ENCODE data around the gene DOK3. TPM values are rescaled to one million over a fixed set of nuclear protein-coding genes. Genes with fewer than 3 reads are reported as not detected.

Gene DOK3
- total and polyA plus RNA-seq, 4 donors = 3.4 to 15.8 (median 8.9) TPM

DNA sequence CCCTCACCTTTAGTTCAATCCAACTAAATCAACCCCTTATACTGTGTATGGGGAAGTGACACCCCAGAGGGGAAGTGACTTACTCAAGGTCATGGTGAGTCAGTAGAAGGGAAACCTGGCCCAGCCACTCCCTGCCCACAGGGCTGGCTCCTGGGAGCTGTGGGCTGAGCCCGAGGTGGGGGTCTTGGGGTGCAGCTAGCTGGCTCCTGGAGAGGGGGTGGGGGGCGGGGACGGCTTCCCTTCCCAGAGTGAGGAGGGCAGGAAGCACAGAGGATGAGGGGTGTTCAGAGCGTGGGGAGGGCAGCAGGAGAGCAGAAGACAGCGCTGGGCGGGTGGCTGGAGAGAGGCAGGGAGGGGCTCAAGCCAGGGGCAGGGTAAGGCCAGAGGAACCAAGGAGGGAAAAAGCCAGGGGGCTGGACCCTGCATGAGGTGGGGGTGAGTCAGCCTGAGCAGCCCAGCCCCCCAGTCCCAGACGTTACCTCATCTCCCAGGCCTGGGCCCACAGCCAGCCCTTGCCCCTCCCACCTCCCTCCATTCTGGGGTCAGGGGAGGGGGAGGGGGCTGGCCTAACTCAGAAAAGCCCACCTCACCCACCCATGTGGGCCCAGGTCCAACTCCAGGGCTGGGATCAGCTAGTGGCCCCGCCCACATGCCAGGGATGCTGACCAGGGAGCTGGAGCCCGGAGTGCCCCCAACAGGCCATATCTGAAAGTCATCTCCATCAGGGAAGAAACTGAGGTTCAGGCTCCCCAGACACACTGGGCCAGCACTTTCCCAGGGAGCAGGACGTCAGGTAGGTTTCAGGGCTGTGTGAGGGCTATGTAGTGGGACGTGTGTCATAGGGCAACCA, 15.1 kb downstream of the DOK3 start:
- 50% methylated on average over 9 of the region's 11 CpGs for WGBS (ENCODE audit: insufficient coverage)
- H3K27me3 ChIP-seq (ENCODE audit: control insufficient read depth, insufficient read depth, low read length) = peaks cover 7% of the 10 kb centered on the region
- peaks cover 57% of the 10 kb centered on the region for H3K36me3 ChIP-seq (ENCODE audit: control insufficient read depth, insufficient read depth, low read length)
- peaks cover 66% of the 10 kb centered on the region for H3K4me1 ChIP-seq (ENCODE audit: control insufficient read depth, insufficient read depth, low read length)
- H3K4me3 ChIP-seq (ENCODE audit: low read depth, low read length) = peak overlapping the region; percentile 74
- H3K27ac ChIP-seq (ENCODE audit: low read depth, low read length) = peak overlapping the region; percentile 93
- no peaks in the 10 kb centered on the region for H3K9me3 ChIP-seq (ENCODE audit: control insufficient read depth, insufficient read depth, low read length)
- DNase-seq (ENCODE audit: low read depth in 4 of 6, low spot score in 6 of 6) = peak in 2 of 6 donors; percentile 78 to 83

DNA sequence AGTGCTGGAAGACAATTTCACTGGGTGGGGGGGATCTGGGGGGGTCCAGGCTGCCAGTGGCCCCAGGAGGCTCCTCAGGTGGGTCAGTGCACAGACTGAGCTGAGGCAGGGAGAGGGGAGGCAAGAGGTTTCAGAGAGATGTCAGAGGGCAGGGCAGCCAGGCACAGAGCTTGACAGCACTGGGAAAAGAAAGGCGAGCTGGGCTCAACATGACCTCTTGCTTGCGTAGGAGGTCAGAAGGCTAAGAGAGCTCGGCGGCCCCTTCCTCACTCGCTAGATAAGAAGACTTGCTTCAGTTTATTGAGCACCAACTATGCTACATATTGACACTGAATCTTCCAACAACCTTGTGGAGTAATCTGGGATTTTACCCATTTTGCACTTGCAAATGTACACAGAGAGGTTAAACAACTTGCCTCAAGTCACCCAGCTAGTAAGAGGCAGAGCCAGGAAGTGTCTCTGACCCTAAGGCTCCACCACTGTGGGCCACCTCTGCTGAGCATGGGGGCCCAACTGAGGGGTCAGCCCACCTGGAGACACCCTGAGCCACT, 15.8 kb downstream of the DOK3 start:
- Histone ChIP-seq H3K9me3 (ENCODE audit: control insufficient read depth, insufficient read depth, low read length) (no peaks in the 10 kb centered on the region), H3K27ac (ENCODE audit: low read depth, low read length) (peak overlapping the region; percentile 93), H3K4me3 (ENCODE audit: low read depth, low read length) (no peak overlapping the region), H3K27me3 (ENCODE audit: control insufficient read depth, insufficient read depth, low read length) (peaks cover 7% of the 10 kb centered on the region), H3K36me3 (ENCODE audit: control insufficient read depth, insufficient read depth, low read length) (peaks cover 64% of the 10 kb centered on the region), H3K4me1 (ENCODE audit: control insufficient read depth, insufficient read depth, low read length) (peaks cover 71% of the 10 kb centered on the region)
- 82% methylated on average over 2 of the region's 5 CpGs for WGBS (ENCODE audit: insufficient coverage)
- DNase-seq (ENCODE audit: low read depth in 4 of 6, low spot score in 6 of 6) = no peak

DNA sequence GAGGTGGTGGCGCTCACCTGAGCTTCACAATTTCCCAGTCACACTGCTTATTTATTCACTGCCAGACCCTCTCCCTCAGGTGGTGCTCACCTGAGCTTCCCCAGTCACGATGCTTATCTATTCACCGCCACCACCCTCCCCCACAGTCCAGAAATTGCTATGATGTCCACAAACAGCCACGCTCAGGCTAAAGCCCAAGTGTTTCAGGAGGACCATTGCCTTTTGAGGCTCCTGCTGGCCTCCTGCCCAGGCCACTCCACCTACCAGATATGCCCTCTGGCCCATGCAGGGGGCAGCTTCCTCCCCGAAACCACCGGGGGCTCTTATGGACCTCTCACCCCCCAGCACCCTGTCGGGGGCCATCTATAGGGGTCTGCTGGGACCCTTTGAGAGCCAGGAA, 16.8 kb downstream of the DOK3 start:
- 95% methylated on average over 7 of the region's 7 CpGs for WGBS (ENCODE audit: insufficient coverage)
- Histone ChIP-seq H3K36me3 (ENCODE audit: control insufficient read depth, insufficient read depth, low read length) (peaks cover 73% of the 10 kb centered on the region), H3K4me3 (ENCODE audit: low read depth, low read length) (no peak overlapping the region), H3K4me1 (ENCODE audit: control insufficient read depth, insufficient read depth, low read length) (peaks cover 63% of the 10 kb centered on the region), H3K9me3 (ENCODE audit: control insufficient read depth, insufficient read depth, low read length) (no peaks in the 10 kb centered on the region), H3K27me3 (ENCODE audit: control insufficient read depth, insufficient read depth, low read length) (peaks cover 2% of the 10 kb centered on the region), H3K27ac (ENCODE audit: low read depth, low read length) (no peak overlapping the region)
- DNase-seq (ENCODE audit: low read depth in 4 of 6, low spot score in 6 of 6) = no peak

DNA sequence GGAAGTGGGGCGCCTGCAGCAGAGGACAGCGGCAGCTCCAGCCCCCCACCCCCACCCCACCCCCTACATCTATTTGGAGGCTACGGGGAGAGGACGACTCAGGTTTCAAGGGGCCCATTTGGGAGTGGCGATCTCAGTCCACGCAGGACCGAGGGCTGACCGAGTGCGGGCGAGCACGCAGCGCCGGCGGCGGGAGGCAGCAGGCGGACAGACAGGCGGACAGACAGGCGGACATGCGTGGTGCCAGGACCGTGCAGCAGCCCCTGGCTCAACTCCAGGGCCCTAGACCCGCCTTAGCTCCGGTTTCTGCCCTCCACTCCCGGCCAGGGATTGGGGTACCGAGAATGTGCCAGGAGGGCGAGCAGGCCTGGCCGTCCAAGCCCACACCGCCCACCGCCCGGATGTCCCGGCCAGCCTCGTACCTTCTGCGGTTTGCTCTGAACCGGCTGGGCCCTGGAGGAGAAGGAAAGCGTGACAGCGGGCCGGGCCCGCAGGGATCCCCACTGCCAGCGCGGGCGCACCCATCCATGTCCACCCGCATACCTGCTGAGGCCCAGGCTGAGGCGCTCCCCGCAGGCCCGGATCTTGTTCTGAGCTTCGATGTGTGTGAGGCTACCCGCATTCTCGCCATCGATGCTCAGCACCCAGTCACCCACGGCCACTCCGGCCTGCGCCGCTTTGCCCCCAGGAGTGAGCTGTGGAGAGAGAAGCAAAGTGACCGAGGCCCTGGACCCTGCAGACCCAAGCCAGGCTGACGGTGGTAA, 17.5 kb downstream of the DOK3 start:
- WGBS (ENCODE audit: insufficient coverage) = 93% methylated on average over 51 of the region's 54 CpGs
- peaks cover 78% of the 10 kb centered on the region for H3K36me3 ChIP-seq (ENCODE audit: control insufficient read depth, insufficient read depth, low read length)

DNA sequence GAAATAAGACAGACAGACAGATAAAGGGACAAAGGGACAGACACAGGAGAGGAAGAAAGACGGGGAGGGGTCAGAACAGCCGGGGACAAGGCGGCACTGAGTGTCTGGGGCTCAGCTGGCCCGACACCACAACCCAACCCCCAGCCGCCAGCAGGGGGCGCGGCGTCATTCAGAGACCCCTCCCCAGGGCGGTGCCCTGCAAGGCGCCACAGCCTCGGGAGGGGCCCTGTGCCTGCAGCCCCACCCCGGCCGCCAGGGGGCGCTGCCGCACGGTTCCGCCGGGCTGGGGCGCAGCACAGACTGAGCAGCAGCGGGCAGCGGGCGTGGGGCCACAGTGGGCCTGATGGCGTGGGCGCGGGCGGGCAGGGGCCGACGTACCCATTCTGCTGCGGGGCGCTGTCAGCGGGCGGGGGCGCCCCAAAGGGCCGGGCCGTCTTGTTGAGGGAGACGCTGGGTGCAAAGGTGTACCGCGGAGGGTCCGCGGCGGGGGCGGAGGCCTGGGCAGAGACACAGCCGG, 18.1 kb downstream of the DOK3 start:
- H3K27ac ChIP-seq (ENCODE audit: low read depth, low read length) = no peak overlapping the region

More for the DNA sequence above, 17.5 kb downstream of the DOK3 start:
- Histone ChIP-seq H3K4me3 (ENCODE audit: low read depth, low read length) (no peak overlapping the region), H3K27me3 (ENCODE audit: control insufficient read depth, insufficient read depth, low read length) (no peaks in the 10 kb centered on the region), H3K27ac (ENCODE audit: low read depth, low read length) (no peak overlapping the region), H3K9me3 (ENCODE audit: control insufficient read depth, insufficient read depth, low read length) (no peaks in the 10 kb centered on the region), H3K4me1 (ENCODE audit: control insufficient read depth, insufficient read depth, low read length) (peaks cover 58% of the 10 kb centered on the region)
- DNase-seq (ENCODE audit: low read depth in 4 of 6, low spot score in 6 of 6) = no peak

DNA sequence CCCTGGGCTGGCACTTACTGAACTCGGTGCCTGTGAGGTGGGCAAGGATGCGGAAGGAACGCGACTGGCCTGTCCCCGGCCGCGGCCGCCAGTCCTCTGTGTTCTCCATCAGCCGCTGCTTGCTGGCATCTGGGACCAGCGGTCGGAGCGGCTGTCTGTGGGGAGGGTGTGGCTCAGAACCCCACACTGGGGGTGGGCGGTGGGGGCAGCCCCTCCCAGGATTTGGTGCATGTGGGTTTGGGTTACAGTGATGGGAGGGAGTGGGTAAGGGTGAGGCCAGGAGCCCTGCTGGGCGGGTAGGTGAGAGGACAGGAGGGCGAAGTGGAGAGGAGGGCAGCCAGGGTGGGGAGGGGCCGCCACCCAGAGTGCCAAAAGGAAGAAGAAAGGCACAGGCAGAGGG, 18.6 kb downstream of the DOK3 start:
- Histone ChIP-seq H3K27me3 (ENCODE audit: control insufficient read depth, insufficient read depth, low read length) (no peaks in the 10 kb centered on the region), H3K36me3 (ENCODE audit: control insufficient read depth, insufficient read depth, low read length) (peaks cover 75% of the 10 kb centered on the region), H3K9me3 (ENCODE audit: control insufficient read depth, insufficient read depth, low read length) (no peaks in the 10 kb centered on the region), H3K4me3 (ENCODE audit: low read depth, low read length) (no peak overlapping the region), H3K27ac (ENCODE audit: low read depth, low read length) (no peak overlapping the region), H3K4me1 (ENCODE audit: control insufficient read depth, insufficient read depth, low read length) (peaks cover 46% of the 10 kb centered on the region)
- no peak for DNase-seq (ENCODE audit: low read depth in 4 of 6, low spot score in 6 of 6)
- 85% methylated on average over 15 of the region's 16 CpGs for WGBS (ENCODE audit: insufficient coverage)

More for the DNA sequence above, 18.1 kb downstream of the DOK3 start:
- Histone ChIP-seq H3K27me3 (ENCODE audit: control insufficient read depth, insufficient read depth, low read length) (no peaks in the 10 kb centered on the region), H3K9me3 (ENCODE audit: control insufficient read depth, insufficient read depth, low read length) (no peaks in the 10 kb centered on the region), H3K4me3 (ENCODE audit: low read depth, low read length) (no peak overlapping the region), H3K36me3 (ENCODE audit: control insufficient read depth, insufficient read depth, low read length) (peaks cover 79% of the 10 kb centered on the region), H3K4me1 (ENCODE audit: control insufficient read depth, insufficient read depth, low read length) (peaks cover 51% of the 10 kb centered on the region)
- peak in 1 of 6 donors; percentile 39 for DNase-seq (ENCODE audit: low read depth in 4 of 6, low spot score in 6 of 6)
- WGBS (ENCODE audit: insufficient coverage) = 46% methylated on average over 27 of the region's 43 CpGs

DNA sequence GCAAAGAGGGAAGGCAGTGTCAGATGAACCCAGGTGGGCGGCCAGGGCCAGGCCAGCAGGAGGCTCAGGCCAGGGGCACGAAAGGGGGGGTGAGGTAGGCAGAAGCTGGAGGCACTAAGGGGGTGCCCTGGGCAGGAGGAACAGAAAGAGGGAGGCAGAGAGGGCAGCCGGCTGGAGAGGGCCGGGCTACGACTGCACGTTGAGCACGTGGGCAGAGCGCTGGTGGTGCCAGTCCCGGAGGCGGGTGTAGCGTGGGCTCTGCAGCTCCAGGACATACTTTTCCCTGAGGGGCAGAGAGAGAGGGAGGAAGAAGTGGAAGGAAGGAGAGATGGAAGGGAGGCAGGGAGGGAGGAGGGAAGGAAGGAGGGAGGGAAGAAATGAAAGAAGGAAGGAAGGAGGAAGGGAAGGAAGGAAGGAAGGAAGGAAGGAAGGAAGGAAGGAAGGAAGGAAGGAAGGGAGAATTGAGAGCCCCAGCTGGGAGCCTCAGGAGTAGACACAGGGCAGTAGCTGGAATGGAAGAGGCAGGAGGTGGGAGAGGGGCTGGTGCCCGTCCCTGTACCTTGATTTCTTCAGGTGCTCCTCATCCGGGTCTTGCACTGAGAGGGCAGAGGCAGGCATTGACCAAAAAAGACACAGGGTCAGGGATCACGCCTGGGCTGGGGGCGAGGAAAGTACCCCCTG, 19.2 kb downstream of the DOK3 start:
- Histone ChIP-seq H3K4me1 (ENCODE audit: control insufficient read depth, insufficient read depth, low read length) (peaks cover 40% of the 10 kb centered on the region), H3K4me3 (ENCODE audit: low read depth, low read length) (no peak overlapping the region), H3K27me3 (ENCODE audit: control insufficient read depth, insufficient read depth, low read length) (no peaks in the 10 kb centered on the region), H3K27ac (ENCODE audit: low read depth, low read length) (no peak overlapping the region), H3K9me3 (ENCODE audit: control insufficient read depth, insufficient read depth, low read length) (no peaks in the 10 kb centered on the region), H3K36me3 (ENCODE audit: control insufficient read depth, insufficient read depth, low read length) (peaks cover 76% of the 10 kb centered on the region)
- 93% methylated on average over 15 of the region's 15 CpGs for WGBS (ENCODE audit: insufficient coverage)
- DNase-seq (ENCODE audit: low read depth in 4 of 6, low spot score in 6 of 6) = no peak

DNA sequence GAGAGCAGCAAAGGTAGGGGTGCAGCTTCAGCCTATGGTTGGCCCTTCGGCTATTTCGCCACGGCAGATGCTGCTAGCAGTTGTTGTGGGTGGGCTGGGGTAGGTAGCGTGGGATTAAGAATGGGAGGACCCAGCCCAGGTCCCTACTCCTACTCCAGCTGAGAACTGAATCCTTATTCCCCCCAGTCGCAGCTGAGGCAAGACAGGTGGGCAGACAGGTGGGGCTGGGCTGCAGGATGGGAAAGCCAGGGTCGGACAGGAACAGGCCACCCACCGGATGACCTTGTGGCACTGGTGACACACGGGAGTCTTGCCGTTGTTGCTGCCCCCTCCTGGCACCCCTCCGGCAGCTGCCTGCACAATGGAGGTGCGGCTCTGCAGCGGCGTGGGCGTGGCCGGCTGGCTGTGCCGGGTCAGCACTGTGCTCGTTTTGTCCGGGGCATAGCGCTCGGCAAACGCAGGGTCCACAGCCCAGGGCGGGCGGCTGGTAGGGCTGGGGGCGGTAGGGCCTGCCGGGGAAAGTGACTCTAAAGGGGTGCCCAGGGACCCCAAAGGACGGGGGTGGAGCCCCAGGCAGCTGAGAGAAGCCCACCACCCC, 20.4 kb downstream of the DOK3 start:
- WGBS (ENCODE audit: insufficient coverage) = 61% methylated on average over 21 of the region's 26 CpGs
- H3K4me3 ChIP-seq (ENCODE audit: low read depth, low read length) = no peak overlapping the region
- H3K27ac ChIP-seq (ENCODE audit: low read depth, low read length) = no peak overlapping the region
- H3K9me3 ChIP-seq (ENCODE audit: control insufficient read depth, insufficient read depth, low read length) = no peaks in the 10 kb centered on the region
- H3K36me3 ChIP-seq (ENCODE audit: control insufficient read depth, insufficient read depth, low read length) = peaks cover 76% of the 10 kb centered on the region
- no peak for DNase-seq (ENCODE audit: low read depth in 4 of 6, low spot score in 6 of 6)
- peaks cover 28% of the 10 kb centered on the region for H3K4me1 ChIP-seq (ENCODE audit: control insufficient read depth, insufficient read depth, low read length)
- no peaks in the 10 kb centered on the region for H3K27me3 ChIP-seq (ENCODE audit: control insufficient read depth, insufficient read depth, low read length)

DNA sequence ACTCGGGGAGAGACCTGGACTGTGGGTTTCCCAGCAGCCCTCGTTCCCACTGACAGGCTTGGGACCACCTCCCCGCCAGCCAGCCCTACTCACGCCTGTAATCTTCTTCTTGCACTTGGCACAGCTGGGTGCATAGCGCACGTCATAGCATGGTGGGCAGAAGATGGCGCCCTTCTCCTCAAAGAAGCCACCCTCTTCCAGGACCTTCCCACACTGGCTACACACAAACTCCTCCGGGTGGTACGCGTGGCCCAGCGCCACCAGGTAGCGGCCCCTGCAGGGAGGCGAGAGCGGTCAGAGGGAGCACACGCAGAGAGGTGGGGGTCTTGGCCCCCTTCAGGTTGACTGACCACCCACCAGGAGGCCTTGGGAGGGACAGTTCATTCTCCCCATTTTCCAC, 21.7 kb downstream of the DOK3 start:
- Histone ChIP-seq H3K27me3 (ENCODE audit: control insufficient read depth, insufficient read depth, low read length) (no peaks in the 10 kb centered on the region), H3K36me3 (ENCODE audit: control insufficient read depth, insufficient read depth, low read length) (peaks cover 82% of the 10 kb centered on the region), H3K27ac (ENCODE audit: low read depth, low read length) (no peak overlapping the region), H3K9me3 (ENCODE audit: control insufficient read depth, insufficient read depth, low read length) (no peaks in the 10 kb centered on the region), H3K4me3 (ENCODE audit: low read depth, low read length) (no peak overlapping the region), H3K4me1 (ENCODE audit: control insufficient read depth, insufficient read depth, low read length) (peaks cover 17% of the 10 kb centered on the region)
- DNase-seq (ENCODE audit: low read depth in 4 of 6, low spot score in 6 of 6) = no peak
- 77% methylated on average over 10 of the region's 15 CpGs for WGBS (ENCODE audit: insufficient coverage)

Data from spinal cord (tissue), 10 donors.